HTR-8/SVneo (cell line): ENCODE measurements around the gene MTFP1.

Experiments
- DNase-seq: peaks from one replicate; pipeline ENCODE4 v3.0.0; 2011; ENCODE audit warnings: low spot score, mixed read lengths; ENCODE audit not compliant: insufficient read length
- FAIRE-seq: peaks from 2 replicates; lab custom pipeline; 2011; peaks lifted over from hg19 to GRCh38; lab: Jason Lieb, UNC

The MTFP1 gene

DNA sequence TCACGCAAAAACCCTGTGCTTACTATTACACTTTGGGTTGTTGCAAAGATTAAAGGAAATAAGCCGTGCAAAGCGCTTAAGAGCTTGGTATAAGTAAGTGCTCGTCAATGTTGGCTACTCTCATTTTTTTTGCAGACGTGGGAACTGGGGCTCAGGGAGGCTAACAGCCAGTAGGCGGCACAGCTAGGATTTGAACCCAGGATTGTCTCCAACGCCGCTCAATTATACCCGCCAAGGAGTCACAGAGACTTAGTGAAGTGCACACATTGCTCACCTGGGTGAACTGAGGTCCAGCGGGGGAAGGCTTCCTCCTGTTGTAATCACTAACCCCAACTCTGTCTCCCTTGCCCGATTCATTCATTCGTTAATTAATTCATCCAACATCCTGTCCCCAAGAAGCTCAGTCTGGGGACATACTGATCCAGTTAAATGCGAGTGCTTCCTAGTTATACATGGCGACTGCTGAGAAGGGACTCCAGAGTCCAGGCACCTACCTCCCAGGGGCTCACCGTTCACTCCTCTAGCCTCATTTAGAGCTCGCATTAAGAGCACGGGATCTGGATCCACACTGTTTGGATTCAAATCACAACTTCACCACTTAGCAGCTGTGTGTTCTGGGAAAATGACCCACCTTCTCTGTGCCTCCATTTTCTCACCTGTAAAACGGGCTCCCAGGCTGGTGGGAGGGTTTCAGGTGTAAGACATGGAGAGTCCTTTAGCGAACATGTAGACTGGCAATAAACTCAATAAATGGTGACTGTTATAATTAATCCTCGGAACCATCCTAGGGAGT, 838 bp upstream of the MTFP1 start:
- FAIRE-seq = no peak
- DNase-seq = no peak

DNA sequence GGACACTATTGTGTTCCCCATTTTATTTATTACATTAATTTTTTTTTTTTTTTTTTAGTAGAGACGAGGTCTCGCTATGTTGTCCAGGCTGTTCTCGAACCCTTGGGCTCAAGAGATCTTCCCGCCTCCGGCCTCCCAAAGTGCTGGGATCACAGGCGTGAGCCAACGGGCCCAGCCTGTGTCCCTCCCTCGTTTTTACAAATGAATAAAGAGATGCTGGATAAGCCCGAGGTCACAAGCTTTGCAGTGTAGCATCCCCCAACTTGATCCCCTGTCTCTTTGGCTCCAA, 297 bp upstream of the MTFP1 start:
- DNase-seq = no peak
- FAIRE-seq = no peak

DNA sequence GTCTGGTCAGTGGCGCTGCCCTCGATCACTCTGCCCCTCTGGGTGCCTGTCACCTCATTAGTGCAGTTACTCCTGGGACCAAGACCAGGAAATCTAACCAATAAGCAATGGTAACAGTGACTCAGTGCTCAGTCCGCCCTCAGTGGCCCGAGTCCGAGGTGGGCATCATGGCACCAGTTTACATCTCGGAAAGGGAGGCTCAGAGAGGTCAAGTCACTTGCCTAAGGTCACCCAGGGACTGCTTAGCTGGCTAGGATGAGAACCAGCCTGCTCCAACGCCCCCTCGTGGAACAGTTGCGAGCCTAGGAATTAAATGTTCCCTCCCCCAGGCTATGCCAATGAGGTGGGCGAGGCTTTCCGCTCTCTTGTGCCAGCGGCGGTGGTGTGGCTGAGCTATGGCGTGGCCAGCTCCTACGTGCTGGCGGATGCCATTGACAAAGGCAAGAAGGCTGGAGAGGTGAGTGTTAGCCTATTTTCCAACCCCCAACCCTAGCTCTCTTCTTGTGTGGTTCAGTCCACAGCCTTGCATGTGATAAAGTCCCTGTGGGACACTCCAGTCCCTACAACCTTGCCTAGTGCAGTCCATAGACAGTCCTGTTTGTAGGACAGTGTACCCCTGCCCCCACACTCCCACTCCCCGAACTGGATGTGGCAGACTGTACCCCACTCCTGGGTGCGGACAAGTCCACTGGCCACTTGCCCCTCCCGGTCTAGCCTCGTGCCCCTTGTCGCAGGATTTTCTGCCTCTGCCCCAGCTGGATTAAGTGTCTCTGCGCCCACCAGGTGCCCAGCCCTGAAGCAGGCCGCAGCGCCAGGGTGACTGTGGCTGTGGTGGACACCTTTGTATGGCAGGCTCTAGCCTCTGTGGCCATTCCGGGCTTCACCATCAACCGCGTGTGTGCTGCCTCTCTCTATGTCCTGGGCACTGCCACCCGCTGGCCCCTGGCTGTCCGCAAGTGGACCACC, 1.1 kb downstream of the MTFP1 start:
- DNase-seq = no peak
- FAIRE-seq = peak; percentile 23

DNA sequence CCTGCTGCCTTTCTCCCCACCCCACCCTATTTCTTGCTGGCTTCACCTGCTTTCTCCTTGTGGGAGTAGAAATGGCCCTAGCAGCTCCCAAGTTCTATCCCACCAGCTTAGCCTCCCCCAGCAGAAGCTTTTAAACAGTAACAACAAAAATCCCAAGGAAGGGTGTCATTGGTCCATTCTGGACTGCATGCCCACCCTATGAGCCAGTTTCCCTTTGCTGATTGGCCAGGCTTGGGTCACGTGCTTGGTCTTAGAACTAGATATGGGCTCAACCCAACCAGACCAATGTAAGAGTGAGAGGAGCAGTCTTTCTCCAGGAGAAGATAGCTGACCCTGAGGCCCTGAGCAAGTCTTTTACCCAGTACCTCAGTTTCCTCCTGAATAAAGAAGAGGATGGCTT, 2.3 kb downstream of the MTFP1 start:
- DNase-seq (no peak), FAIRE-seq (no peak)

GRCh38 chr22:30429887-30430286, 4.3 kb downstream of the MTFP1 start:
- FAIRE-seq (no peak), DNase-seq (no peak)

DNA sequence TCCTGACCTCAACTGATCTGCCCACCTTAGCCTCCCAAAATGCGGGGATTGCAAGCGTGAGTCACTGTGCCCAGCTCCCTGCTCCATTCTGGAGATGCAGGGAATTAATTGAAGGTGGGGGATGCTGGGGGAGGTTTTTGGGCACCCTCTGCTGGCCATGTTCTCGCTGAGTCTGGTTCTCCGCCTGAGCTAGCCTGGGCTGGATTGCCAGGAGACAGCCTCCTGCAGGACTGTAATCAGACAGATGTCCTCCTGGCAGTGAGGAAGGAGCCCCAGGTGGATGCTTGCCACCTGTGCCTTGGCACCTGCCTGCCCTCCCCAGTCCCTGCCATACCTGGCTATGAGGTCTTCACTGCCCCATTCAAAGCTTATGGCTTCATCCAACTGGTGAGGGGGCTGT, 5.4 kb downstream of the MTFP1 start:
- DNase-seq (no peak), FAIRE-seq (no peak)

GRCh38 chr22:30432096-30432495, 6.5 kb downstream of the MTFP1 start:
- FAIRE-seq = no peak

DNA sequence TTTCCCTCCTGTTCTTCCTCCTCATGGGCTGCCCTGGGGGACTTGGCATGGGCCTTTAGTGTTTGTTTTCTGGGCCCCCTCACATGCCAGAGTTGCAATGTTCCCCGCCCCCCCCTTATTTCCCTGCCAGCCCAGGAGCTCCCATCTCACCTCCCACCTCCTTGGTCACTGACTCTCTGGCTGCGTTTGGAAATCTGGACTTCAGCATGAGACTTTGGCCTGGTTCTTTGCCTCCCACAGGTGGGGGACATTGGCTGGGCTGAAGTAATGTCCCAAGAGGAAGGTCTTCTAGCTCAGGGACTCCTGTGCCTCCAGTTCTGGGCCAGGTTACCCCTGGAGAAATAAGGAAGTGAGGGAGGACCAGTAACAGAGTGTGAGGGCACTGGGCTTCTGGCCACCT, 7.0 kb downstream of the MTFP1 start:
- FAIRE-seq = no peak
- no peak for DNase-seq

More at GRCh38 chr22:30432096-30432495, 6.5 kb downstream of the MTFP1 start:
- no peak for DNase-seq

DNA sequence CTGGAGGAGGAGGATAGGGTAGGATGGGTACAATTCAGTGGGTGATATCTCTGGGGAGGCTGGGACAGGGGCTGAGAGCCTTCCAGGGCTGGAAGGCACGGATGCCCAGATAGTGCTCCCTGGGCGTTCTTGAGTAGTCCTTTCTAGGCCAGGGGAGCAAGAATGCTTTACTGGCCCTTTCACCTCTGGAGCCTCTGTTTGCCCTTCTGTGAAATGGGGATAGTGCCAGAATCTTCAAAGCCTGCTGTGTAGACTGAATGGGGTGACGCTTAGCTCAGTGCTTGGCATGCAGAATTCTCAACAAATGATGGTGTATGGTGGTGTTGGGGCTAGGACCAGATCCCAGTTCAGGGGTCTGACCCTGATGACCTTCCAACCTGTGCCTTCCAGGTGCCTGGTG, 7.7 kb downstream of the MTFP1 start:
- DNase-seq (no peak), FAIRE-seq (no peak)

- no peak for DNase-seq
- FAIRE-seq = no peak
These were observed 8.2 kb downstream of the MTFP1 start for GRCh38 chr22:30433773-30434172.

DNA sequence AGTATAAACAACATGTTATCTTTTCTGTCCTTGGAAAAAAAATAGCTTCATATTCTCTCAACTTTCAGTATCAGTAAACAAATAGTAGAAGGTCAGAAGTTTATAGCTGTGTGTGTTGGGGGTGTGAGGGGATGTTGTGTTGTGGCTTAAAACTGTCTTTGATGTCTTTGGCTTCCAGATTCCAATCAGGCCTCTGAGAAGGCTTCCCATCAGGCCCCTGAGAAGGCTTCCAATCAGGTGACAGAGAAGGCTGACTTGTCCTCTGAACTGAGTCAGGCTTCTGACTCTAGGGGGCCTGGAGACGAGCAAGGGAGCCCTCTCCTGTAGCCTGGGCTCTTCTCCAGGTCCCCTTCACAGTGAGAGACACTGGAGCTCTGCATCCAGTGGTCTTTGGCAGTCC, 9.3 kb downstream of the MTFP1 start:
- FAIRE-seq (no peak), DNase-seq (no peak)

DNA sequence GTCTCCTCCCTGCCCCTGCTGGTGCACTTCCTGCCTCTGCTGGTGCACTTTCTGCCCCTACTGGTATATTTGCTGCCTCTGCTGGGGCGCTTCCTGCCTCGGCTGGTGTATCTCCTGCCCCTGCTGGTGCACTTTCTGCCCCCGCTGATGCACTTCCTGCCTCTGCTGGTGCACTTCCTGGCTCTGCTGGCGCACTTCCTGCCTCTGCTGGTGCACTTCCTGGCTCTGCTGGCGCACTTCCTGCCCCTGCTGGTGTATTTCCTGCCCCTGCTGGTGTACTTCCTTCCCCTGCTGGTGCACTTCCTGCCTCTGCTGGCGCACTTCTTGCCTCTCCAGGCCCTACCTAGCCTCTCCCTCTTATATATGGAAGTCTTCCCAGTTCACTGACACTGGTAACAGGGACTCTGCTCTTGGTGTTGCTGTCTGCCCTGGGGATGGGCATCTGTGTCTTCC, 10.1 kb downstream of the MTFP1 start:
- DNase-seq (no peak), FAIRE-seq (no peak)

- FAIRE-seq = no peak
These were observed 10.6 kb downstream of the MTFP1 start for GRCh38 chr22:30436196-30436595.

GRCh38 chr22:30438559-30438958, 13.0 kb downstream of the MTFP1 start:
- DNase-seq (no peak), FAIRE-seq (no peak)

More at GRCh38 chr22:30436196-30436595, 10.6 kb downstream of the MTFP1 start:
- no peak for DNase-seq

- FAIRE-seq = no peak
- no peak for DNase-seq
These were observed 13.7 kb downstream of the MTFP1 start for GRCh38 chr22:30439226-30439625.

- DNase-seq (no peak), FAIRE-seq (no peak)
These were observed 14.3 kb downstream of the MTFP1 start for GRCh38 chr22:30439836-30440235.

- no peak for DNase-seq
- no peak for FAIRE-seq
These were observed 15.5 kb downstream of the MTFP1 start for GRCh38 chr22:30441088-30441487.

DNA sequence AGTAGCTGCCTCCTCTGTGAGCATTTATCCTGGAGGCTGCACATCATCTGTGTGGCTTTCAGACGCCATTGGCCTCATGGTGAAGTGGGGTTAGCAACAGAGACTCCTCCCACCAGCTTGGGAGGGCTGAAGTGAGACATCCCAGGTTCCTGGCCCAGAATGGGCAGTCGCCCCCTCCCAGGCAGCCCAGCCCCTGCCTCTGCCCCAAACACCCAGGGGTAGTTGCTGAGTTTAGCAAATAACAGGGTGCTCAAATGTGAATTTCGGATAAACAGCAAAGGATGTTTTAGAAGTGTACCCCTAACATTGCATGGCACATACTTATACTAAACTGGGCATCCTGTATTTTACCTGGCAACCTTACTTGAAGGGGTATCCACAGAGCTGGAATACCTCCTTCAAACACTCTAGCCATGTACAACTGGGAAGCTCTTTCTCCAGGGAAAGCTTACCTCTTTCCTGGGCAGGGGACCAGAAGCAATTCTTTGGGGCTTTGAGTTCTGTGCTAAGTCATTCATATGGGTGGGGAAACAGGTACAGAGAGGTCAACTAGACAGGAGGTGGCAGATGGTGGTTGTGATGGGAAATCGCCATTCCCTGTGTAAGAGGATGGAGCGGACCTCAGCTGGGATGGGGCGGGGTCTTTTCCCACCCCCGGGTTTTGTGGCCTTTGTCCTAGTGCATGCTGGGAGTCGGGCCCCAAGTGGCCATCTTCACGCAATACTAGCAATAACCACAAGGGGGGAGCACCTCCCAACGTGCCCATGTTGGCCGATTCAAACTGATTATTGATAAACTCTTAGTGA, 19.3 kb downstream of the MTFP1 start:
- FAIRE-seq (no peak), DNase-seq (peak; percentile 71)

- DNase-seq (no peak), FAIRE-seq (no peak)
These were observed 20.0 kb downstream of the MTFP1 start for GRCh38 chr22:30445438-30446145.

DNA sequence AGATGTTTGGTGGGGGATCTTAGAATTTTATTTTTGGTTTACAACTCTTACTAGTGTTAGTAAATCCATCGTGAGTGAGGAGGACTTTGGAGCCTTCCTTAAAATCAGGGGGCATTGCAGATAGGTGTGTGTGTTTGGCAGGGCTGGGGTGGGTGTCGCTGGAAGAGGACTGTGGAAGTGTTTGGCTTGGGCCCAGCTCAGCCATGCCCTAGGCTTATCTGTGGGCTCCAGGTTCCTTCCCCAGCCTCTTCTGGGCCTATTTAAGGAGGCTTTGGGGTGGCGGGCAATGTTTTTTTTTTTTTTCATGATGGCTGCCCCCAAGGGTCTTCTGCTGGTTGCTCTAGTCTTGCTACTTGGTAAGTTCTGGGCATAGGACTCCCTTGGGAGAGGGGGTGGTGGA, 22.1 kb downstream of the MTFP1 start:
- DNase-seq = no peak
- FAIRE-seq = no peak
